Suprapubic skin (tissue), 4 donors: Measurements from ENCODE around the gene TNS3.

Experiments
- POLR2A ChIP-seq, 2 donors: fragments of 450-650 bp; IDR thresholded peaks; one replicate each; pipeline ENCODE4 v1.6.1; 2017; ENCODE audit warnings: antibody characterized with exemption in 2 of 2, mild to moderate bottlenecking in 2 of 2, moderate library complexity in 2 of 2
- POLR2AphosphoS5 ChIP-seq, 3 donors: sonication (generic); formaldehyde crosslinking; IDR thresholded peaks; one replicate each; pipeline ENCODE4 v1.6.1; 2017; ENCODE audit warnings: antibody characterized with exemption in 3 of 3
- TF ChIP-seq, protein P1 (sequence below), 2 donors: fragments of 200-600 bp in 1 of 2; fragments of 450-650 bp in 1 of 2; sonication (generic) in 1 of 2; IDR thresholded peaks; one replicate each; pipeline ENCODE4 v1.5.1; 2016 to 2019; ENCODE audit warnings: antibody characterized with exemption in 2 of 2, mild to moderate bottlenecking in 1 of 2, moderate library complexity in 1 of 2

DNA sequence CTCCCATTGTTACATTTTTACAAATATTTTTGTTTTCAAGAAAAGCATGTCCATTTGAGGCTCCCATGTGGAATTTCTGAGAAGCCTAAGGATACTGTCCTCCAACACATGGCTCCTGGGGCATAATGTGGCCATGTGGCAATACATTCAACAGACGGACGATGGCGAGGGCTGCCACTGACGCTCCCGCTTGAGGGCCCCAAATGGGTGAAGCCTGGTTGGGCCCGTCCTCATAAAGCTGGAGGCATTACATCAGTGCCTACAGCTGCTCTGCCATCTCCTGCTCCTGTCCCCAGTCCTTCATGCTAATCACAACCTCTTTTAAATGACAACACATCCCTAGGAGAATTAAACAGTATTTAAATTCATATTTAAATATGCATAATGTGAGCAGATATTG, 246.8 kb downstream of the TNS3 start:
- TF ChIP-seq, protein P1, sequence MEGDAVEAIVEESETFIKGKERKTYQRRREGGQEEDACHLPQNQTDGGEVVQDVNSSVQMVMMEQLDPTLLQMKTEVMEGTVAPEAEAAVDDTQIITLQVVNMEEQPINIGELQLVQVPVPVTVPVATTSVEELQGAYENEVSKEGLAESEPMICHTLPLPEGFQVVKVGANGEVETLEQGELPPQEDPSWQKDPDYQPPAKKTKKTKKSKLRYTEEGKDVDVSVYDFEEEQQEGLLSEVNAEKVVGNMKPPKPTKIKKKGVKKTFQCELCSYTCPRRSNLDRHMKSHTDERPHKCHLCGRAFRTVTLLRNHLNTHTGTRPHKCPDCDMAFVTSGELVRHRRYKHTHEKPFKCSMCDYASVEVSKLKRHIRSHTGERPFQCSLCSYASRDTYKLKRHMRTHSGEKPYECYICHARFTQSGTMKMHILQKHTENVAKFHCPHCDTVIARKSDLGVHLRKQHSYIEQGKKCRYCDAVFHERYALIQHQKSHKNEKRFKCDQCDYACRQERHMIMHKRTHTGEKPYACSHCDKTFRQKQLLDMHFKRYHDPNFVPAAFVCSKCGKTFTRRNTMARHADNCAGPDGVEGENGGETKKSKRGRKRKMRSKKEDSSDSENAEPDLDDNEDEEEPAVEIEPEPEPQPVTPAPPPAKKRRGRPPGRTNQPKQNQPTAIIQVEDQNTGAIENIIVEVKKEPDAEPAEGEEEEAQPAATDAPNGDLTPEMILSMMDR (IDR thresholded peaks at IDR 0.05): no peak
- TF ChIP-seq POLR2AphosphoS5 (IDR thresholded peaks at IDR 0.05): no peak
- TF ChIP-seq POLR2A (IDR thresholded peaks at IDR 0.05): no peak
